GM13977 (cell line): ENCODE results near the gene ZNF512.
"Not testable (repeated sequence)": the region's sequence is repeated elsewhere in the genome, so short reads cannot be mapped to it uniquely, and the experiment has no call there.

Source experiments
- DNase-seq: peaks from one replicate; pipeline ENCODE4 v3.0.0; 2012; ENCODE audit warnings: low spot score
- CTCF ChIP-seq: IDR thresholded peaks from 2 replicates; pipeline ENCODE4 v1.5.1; 2012; ENCODE audit warnings: mild to moderate bottlenecking, control low read depth; ENCODE audit not compliant: insufficient read depth; ENCODE audit errors: extremely low read depth, missing control alignments
- in situ Hi-C: fragments of 300-500 bp; cut with MboI; formaldehyde crosslinking; loops from one replicate; pipeline ENCODE4 v1.12.0; 2022; ENCODE audit warnings: low sequenced_read_pairs, low pct_unique_long_range_greater_than_20kb, mixed read lengths, inconsistent platforms; ENCODE audit not compliant: unreplicated experiment

Gene ZNF512

GRCh38 chr2:27582695-27583389 lies at the start of gene ZNF512:
Gene ZNF512, plus strand, starts transcription at chr2:27583042. Its CDS starts 71 bp downstream, at chr2:27583113.
- no peak for TF ChIP-seq CTCF
- in situ Hi-C loops, result no loop called here
- DNase-seq, result peak; percentile 87

- in situ Hi-C loops, result no loop called here
- no peak for TF ChIP-seq CTCF
These were observed 45.6 kb upstream of the ZNF512 start for GRCh38 chr2:27537287-27537686.

GRCh38 chr2:27538839-27539450 lies 43.9 kb upstream of the ZNF512 start:
- in situ Hi-C loops, DNase-seq: not testable (repeated sequence)

More at GRCh38 chr2:27537287-27537686, 45.6 kb upstream of the ZNF512 start:
- DNase-seq, result no peak

- DNase-seq, in situ Hi-C loops: not testable (repeated sequence)
These were observed 43.2 kb upstream of the ZNF512 start for GRCh38 chr2:27539649-27540048.

- DNase-seq, result no peak
- no peak for TF ChIP-seq CTCF
- in situ Hi-C loops, result no loop called here
These were observed 38.6 kb upstream of the ZNF512 start for GRCh38 chr2:27544143-27544821.

- in situ Hi-C loops, result no loop called here
- DNase-seq, result no peak
- TF ChIP-seq CTCF, result no peak
These were observed 37.3 kb upstream of the ZNF512 start for GRCh38 chr2:27545348-27546141.

- no peak for DNase-seq
- no peak for TF ChIP-seq CTCF
- in situ Hi-C loops, result no loop called here
These were observed 33.5 kb upstream of the ZNF512 start for GRCh38 chr2:27549303-27549702.
